K562 (cell line): ENCODE measurements around the gene EDDM13. TPM values are rescaled to one million over a fixed set of nuclear protein-coding genes. Genes with fewer than 3 reads are reported as not detected.
A peak's percentile ranks its signal among the peaks of the same experiment; 100 is the strongest.
"Not testable (repeated sequence)": the region's sequence is repeated elsewhere in the genome, so short reads cannot be mapped to it uniquely, and the experiment has no call there.

Source experiments
- ATAC-seq: fragments of 200-7000 bp; cut with Tn5 transposase; 3 replicates; pipeline ENCODE4 v1.9.1; 2020; ENCODE audit warnings: moderate library complexity
- BruUV-seq: library from RNA; stranded (reverse); fragments of 400-500 nt; replicated peaks from 2 replicates; lab custom pipeline; 2021; lab: Mats Ljungman, UMichigan
- CTCF ChIA-PET: fragments of 300-600 bp; formaldehyde crosslinking; extraction: SDS; loops from one replicate; lab custom pipeline; 2021; ENCODE audit warnings: low intra/inter-chr PET ratio; lab: Yijun Ruan, JAX
- POLR2A ChIA-PET: fragments of 300-600, 350-650 bp; sonication (Branson Sonifier 250); formaldehyde crosslinking; extraction: SDS; loops from one replicate; lab custom pipeline; 2021; ENCODE audit warnings: antibody characterized with exemption, inconsistent platforms; lab: Yijun Ruan, JAX
- DNase-seq, 4 experiments: peaks; one replicate each; pipeline versions ENCODE4 v3.0.0 to v3.0.0-alpha.2; 2011 to 2018; ENCODE audit warnings: low spot score in 3 of 4, mixed read lengths in 3 of 4; ENCODE audit errors: extremely low read depth in 1 of 4
- FAIRE-seq: peaks from 2 replicates; lab custom pipeline; 2011; peaks lifted over from hg19 to GRCh38; lab: Jason Lieb, UNC
- H2AFZ ChIP-seq: 2 replicates; pipeline ENCODE4 v1.6.0; 2011; ENCODE audit warnings: low read depth, low read length, control low read depth, inconsistent platforms
- H3K27ac ChIP-seq: fragments of 200-600 bp; 3 replicates; pipeline ENCODE4 v1.8.0; 2011; ENCODE audit warnings: low read depth, mild to moderate bottlenecking, control low read depth, inconsistent platforms, low read length, moderate library complexity, mixed read lengths; ENCODE audit errors: extremely low read depth
- H3K27me3 ChIP-seq, 2 experiments: fragments of 300-600 bp in 1 of 2; 2 replicates in 1 of 2; 3 replicates in 1 of 2; pipeline versions ENCODE4 v1.6.0 to v1.8.0; 2011; ENCODE audit warnings: inconsistent platforms in 2 of 2, low read length in 2 of 2, mild to moderate bottlenecking in 1 of 2, mixed read lengths in 1 of 2, moderate library complexity in 1 of 2; ENCODE audit not compliant: control insufficient read depth in 2 of 2, insufficient read depth in 2 of 2
- H3K36me3 ChIP-seq: fragments of 300-600 bp; 3 replicates; pipeline ENCODE4 v1.8.0; 2011; ENCODE audit warnings: mild to moderate bottlenecking, low read length, inconsistent platforms; ENCODE audit not compliant: control insufficient read depth, insufficient read depth
- H3K4me1 ChIP-seq, 2 experiments: fragments of 200-600 bp in 1 of 2; replicated peaks in 1 of 2; 2 replicates in 1 of 2; 3 replicates in 1 of 2; pipeline versions ENCODE4 v1.5.1 to v1.8.0; 2011; ENCODE audit warnings: inconsistent platforms in 2 of 2, low read length in 2 of 2, mild to moderate bottlenecking in 1 of 2, mixed read lengths in 1 of 2, moderate library complexity in 1 of 2; ENCODE audit not compliant: control insufficient read depth in 2 of 2, insufficient read depth in 2 of 2
- H3K4me2 ChIP-seq: 2 replicates; pipeline ENCODE4 v1.6.1; 2011; ENCODE audit warnings: low read length, control low read depth, inconsistent platforms, mixed read lengths; ENCODE audit not compliant: insufficient read depth
- H3K4me3 ChIP-seq: fragments of 200-600 bp; sonication (generic), shearing (Covaris generic); 2 replicates; pipeline ENCODE4 v1.5.1; 2016; ENCODE audit warnings: control low read depth, inconsistent platforms
- H3K79me2 ChIP-seq: fragments of 200-600 bp; 3 replicates; pipeline ENCODE4 v1.8.0; 2011; ENCODE audit warnings: low read length, inconsistent platforms; ENCODE audit not compliant: control insufficient read depth, insufficient read depth
- H3K9ac ChIP-seq, 2 experiments: 2 replicates each; pipeline versions ENCODE4 v1.6.0 to v1.6.1; 2011; ENCODE audit warnings: low read depth in 2 of 2, low read length in 2 of 2, control low read depth in 1 of 2, inconsistent platforms in 1 of 2, mild to moderate bottlenecking in 1 of 2, mixed read lengths in 1 of 2; ENCODE audit not compliant: insufficient read depth in 1 of 2
- H3K9me1 ChIP-seq: one replicate; pipeline ENCODE4 v1.6.0; 2011; ENCODE audit warnings: inconsistent platforms, mild to moderate bottlenecking, low read length, moderate library complexity; ENCODE audit not compliant: control insufficient read depth, insufficient read depth
- H3K9me3 ChIP-seq: replicated peaks from 2 replicates; pipeline ENCODE4 v1.5.1; 2011; ENCODE audit warnings: low read depth, low read length, inconsistent platforms; ENCODE audit not compliant: control insufficient read depth, insufficient read depth
- H4K20me1 ChIP-seq: replicated peaks from 2 replicates; pipeline ENCODE4 v1.6.1; 2011; ENCODE audit warnings: low read length, inconsistent platforms, mixed read lengths; ENCODE audit not compliant: control insufficient read depth, insufficient read depth
- ADNP ChIP-seq: fragments of 200-800 bp; sonication (Bioruptor generic); IDR thresholded peaks from 2 replicates; pipeline ENCODE4 v1.6.1; 2016; ENCODE audit warnings: missing genetic modification characterization, missing compliant biosample characterization
- C11orf30 ChIP-seq: fragments of 450-650 bp; IDR thresholded peaks from 2 replicates; pipeline ENCODE4 v1.6.1; 2016; ENCODE audit warnings: low read depth, mild to moderate bottlenecking
- KDM1A ChIP-seq, 2 experiments: fragments of 450-650 bp; IDR thresholded peaks; 2 replicates each; pipeline ENCODE4 v1.6.1; 2016; ENCODE audit warnings: mild to moderate bottlenecking in 2 of 2
- MAFG ChIP-seq: fragments of 450-650 bp; conservative IDR thresholded peaks from 2 replicates; pipeline ENCODE4 v1.6.1; 2016; ENCODE audit warnings: missing genetic modification characterization, missing compliant biosample characterization
- NCOA2 ChIP-seq, 2 experiments: fragments of 450-650 bp; IDR thresholded peaks; 2 replicates each; pipeline ENCODE4 v1.6.1; 2018; ENCODE audit warnings: mild to moderate bottlenecking in 2 of 2, moderate library complexity in 1 of 2; ENCODE audit not compliant: partially characterized antibody in 2 of 2
- NFYB ChIP-seq: IDR thresholded peaks from 2 replicates; pipeline ENCODE4 v1.6.1; 2011; ENCODE audit warnings: mild to moderate bottlenecking, moderate library complexity; ENCODE audit not compliant: insufficient read length; ENCODE audit errors: extremely low read depth
- ZNF316 ChIP-seq: fragments of 450-650 bp; IDR thresholded peaks from 2 replicates; pipeline ENCODE4 v1.6.1; 2016
- WGBS: fragments of 100-300 bp; shearing (Covaris generic); methylation state at CpG from one replicate; pipeline ENCODE4 v1.1.6; 2016; ENCODE audit warnings: low coverage, mixed read lengths; ENCODE audit not compliant: insufficient coverage; ENCODE audit errors: missing lambda C conversion rate; 5-methylcytosine and 5-hydroxymethylcytosine counted together
- in situ Hi-C: fragments of 300-500 bp; cut with MboI; formaldehyde crosslinking; loops from 4 replicates; pipeline ENCODE4 v1.15.0; 2018; ENCODE audit warnings: inconsistent platforms, mixed read lengths
- intact Hi-C: fragments of 100-400 bp; cut with micrococcal nuclease; formaldehyde crosslinking; loops from 2 replicates; pipeline ENCODE4 v1.14.2; 2022
- polyA plus RNA-seq, 8 experiments: library from polyadenylated mRNA; depleted of rRNA in 4 of 8; stranded (reverse) in 5 of 8; unstranded in 3 of 8; fragments of >200 nt; fragmentation: Nextera tagmentation in 2 of 8; fragmentation: Illumina TruSeq in 1 of 8; extraction: Ambion mirVana in 2 of 8; extraction: Trizol in 1 of 8; gene quantifications; 2 replicates each; pipeline versions ENCODE4 v1.2.1 to v1.2.3, GENCODE V29; 2011 to 2014; ENCODE audit warnings: inconsistent platforms in 1 of 8, missing spikeins in 1 of 8
- total RNA-seq, 7 experiments: library from RNA; depleted of rRNA in 6 of 7; stranded (reverse); fragments of >200 nt in 6 of 7; fragmentation: Illumina TruSeq in 2 of 7; extraction: Trizol in 2 of 7; gene quantifications; 2 replicates each; pipeline versions ENCODE4 v1.2.1 to v1.2.3, GENCODE V29; 2011 to 2021; ENCODE audit warnings: low replicate concordance in 1 of 7
- TF ChIP-seq, protein P1 (sequence below): fragments of 450-650 bp; IDR thresholded peaks from 2 replicates; pipeline ENCODE4 v1.6.1; 2016
- TF ChIP-seq, protein P2 (sequence below): IDR thresholded peaks from 2 replicates; pipeline ENCODE4 v1.6.1; 2014; ENCODE audit warnings: antibody characterized with exemption

Gene EDDM13
- total and polyA plus RNA-seq, 9 of the 15 experiments (the other 6 are each of a cell fraction or from before 2014, with no cell fraction given): 2.0 to 7.7 (median 4.1) TPM

DNA sequence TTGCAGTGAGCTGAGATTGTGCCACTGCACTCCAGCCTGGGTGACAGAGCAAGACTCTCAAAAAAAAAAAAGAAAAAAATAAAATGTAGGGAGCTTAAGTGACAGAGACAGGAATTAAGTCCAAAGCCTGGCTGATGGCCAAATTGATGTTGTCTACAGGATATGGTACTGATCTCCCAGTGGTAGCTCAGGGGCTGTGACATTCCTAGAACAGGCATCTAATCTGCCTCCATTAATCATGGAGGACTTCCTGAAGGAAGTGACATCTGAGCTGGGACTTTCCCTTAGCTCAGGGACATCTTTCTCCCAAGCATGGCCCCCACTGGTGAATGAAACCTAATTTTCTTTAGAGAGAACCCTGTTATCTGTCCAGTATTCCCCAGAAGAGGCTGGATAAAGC lies 11.4 kb upstream of the EDDM13 start (continued):
- TF ChIP-seq, protein P1, sequence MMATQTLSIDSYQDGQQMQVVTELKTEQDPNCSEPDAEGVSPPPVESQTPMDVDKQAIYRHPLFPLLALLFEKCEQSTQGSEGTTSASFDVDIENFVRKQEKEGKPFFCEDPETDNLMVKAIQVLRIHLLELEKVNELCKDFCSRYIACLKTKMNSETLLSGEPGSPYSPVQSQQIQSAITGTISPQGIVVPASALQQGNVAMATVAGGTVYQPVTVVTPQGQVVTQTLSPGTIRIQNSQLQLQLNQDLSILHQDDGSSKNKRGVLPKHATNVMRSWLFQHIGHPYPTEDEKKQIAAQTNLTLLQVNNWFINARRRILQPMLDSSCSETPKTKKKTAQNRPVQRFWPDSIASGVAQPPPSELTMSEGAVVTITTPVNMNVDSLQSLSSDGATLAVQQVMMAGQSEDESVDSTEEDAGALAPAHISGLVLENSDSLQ: peak; percentile 21; the same call in 1 of the 2 replicates
- peak; percentile 24; the same call in 1 of the 2 replicates for TF ChIP-seq ADNP (tag)
- no peak for TF ChIP-seq NCOA2 (IDR thresholded peaks at IDR 0.05; ENCODE audit: partially characterized antibody in 2 of 2)
- TF ChIP-seq, protein P2, sequence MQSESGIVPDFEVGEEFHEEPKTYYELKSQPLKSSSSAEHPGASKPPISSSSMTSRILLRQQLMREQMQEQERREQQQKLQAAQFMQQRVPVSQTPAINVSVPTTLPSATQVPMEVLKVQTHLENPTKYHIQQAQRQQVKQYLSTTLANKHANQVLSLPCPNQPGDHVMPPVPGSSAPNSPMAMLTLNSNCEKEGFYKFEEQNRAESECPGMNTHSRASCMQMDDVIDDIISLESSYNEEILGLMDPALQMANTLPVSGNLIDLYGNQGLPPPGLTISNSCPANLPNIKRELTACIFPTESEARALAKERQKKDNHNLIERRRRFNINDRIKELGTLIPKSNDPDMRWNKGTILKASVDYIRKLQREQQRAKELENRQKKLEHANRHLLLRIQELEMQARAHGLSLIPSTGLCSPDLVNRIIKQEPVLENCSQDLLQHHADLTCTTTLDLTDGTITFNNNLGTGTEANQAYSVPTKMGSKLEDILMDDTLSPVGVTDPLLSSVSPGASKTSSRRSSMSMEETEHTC: no peak
- TF ChIP-seq NFYB: no peak

DNA sequence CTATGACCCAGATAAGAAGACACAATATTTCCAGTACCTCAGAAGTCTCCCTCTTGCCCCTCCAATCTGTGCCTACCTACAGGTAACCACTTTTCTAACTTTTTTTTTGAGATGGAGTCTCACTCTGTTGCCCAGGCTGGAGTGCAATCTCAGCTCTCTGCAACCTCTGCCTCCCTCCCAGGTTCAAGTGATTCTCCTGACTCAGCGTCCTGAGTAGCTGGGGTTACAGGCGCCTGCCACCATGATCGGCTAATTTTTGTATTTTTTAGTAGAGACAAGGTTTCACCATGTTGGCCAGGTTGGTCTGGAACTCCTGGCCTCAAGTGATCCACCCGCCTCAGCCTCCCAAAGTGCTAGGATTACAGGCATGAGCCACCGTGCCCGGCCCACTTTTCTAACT lies 10.6 kb upstream of the EDDM13 start:
- intact Hi-C loops, BruUV-seq, H4K20me1 ChIP-seq, H3K9me1 ChIP-seq, H2AFZ ChIP-seq, H3K27me3 ChIP-seq, CTCF ChIA-PET, H3K9me3 ChIP-seq, H3K4me2 ChIP-seq, H3K79me2 ChIP-seq, H3K4me3 ChIP-seq, H3K9ac ChIP-seq, H3K27ac ChIP-seq, FAIRE-seq, H3K36me3 ChIP-seq, DNase-seq: not testable (repeated sequence)
- in situ Hi-C loops: loop anchor here (5.0 kb wide), 1 partner anchor 70 kb away; no protein-coding TSS in a partner anchor
- peaks cover 13 to 19% of the 10 kb centered on the region in 2 experiments; a peak in 4 of 5 replicates for H3K4me1 ChIP-seq
- 67% methylated on average over 6 of the region's 6 CpGs for WGBS
- POLR2A ChIA-PET: interaction anchor here (0.9 to 2.4 kb wide), 2 partner anchors 9 to 195 kb away, joined by 3 to 10 read pairs; no protein-coding TSS in a partner anchor
- TF ChIP-seq MAFG (tag) (0 out of 2 replicates have a peak, but pooled peaks have one; percentile 30), KDM1A (IDR thresholded peaks at IDR 0.05) (0 out of 4 replicates have a peak, but pooled peaks of 1 of the 2 experiments have one; percentile 22), C11orf30 (peak; percentile 65), ZNF316 (peak; percentile 62)
- TF ChIP-seq, all 486 proteins: peak for 4; not testable (repeated sequence) for 482
- ATAC-seq: not testable (repeated sequence)
